GM12801 (cell line): ENCODE results near the gene C2orf92.

Experiments
- CTCF ChIP-seq: IDR thresholded peaks from one replicate; pipeline ENCODE4 v1.5.1; 2011; ENCODE audit warnings: control low read depth; ENCODE audit not compliant: insufficient read length; ENCODE audit errors: extremely low read depth

Gene C2orf92

GRCh38 chr2:97703741-97704140 lies 34.2 kb downstream of the C2orf92 start:
- no peak for TF ChIP-seq CTCF

DNA sequence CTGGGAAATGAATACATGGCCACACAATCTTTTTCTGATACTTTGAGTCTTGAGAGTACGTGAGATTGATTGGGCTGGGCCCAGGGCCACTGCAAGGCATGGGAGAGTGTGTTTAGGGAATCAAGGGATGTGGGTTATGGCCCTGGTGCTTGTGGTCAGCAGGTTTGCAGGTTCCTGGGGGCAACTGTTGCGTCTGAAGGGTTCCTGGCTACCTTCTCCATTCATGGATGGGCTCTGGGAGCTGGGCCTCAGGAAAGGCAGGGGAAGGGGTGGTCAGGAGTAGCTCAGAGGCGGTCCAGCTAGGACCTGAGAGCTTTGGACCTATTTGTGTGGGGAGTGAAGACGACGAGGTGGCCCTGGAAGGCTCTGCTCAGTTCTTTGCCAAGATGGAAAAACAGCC lies 35.5 kb downstream of the C2orf92 start:
- TF ChIP-seq CTCF: no peak

DNA sequence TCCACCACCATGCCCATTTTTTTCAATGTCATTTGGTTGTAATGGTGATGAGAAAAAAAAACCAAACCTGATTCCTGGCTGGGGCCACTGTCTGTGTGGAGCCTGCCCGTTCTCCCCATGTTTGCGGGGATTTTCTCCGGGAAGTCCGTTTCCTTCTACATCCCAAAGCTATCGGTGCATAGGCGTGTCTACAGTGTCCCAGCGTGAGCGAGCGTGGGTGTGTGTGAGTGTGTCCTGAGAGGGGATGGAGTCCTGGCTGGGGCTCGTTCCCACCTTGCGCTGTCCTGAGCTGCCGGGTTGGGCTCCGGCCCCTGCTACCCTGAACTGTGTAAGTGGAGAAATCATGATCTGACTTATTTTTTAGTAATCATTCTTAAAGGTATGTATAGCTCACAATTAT lies 36.6 kb downstream of the C2orf92 start:
- TF ChIP-seq CTCF: no peak

GRCh38 chr2:97706708-97707345 lies 37.3 kb downstream of the C2orf92 start:
- no peak for TF ChIP-seq CTCF

DNA sequence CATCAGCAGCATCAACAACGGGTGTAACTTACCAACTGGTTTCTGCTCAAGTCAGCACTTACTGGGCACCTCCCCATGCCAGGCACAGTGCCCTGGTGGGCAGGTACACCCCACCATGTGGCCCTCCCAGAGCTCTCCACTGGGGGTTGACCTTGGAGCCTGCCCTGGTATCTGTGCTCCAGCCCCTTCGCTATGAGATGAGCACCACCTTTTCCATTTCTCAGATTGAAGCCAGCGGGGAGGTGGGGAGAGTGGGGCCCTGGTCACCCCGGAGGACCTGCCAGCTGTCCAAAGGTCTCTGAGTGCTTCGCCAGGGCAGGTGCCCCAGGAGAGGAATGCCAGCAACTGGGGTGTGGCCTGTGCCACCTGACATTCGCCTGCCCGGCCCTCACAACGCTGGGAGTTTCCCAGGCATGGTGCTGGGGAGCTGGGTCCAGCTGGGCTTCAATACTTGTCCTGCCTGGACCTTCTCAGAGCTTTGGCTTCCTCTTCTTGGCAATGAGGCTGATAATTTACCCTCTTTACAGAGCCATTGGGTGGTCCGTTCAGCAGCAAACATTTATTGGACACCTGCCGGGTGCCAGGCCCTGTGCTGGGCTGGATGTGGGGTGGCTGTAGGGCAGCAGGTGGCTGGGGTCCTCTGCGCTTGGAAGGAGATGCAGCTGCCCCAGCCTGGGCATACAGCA lies 38.0 kb downstream of the C2orf92 start:
- TF ChIP-seq CTCF: no peak

GRCh38 chr2:97708048-97708380 lies 38.5 kb downstream of the C2orf92 start:
- no peak for TF ChIP-seq CTCF

DNA sequence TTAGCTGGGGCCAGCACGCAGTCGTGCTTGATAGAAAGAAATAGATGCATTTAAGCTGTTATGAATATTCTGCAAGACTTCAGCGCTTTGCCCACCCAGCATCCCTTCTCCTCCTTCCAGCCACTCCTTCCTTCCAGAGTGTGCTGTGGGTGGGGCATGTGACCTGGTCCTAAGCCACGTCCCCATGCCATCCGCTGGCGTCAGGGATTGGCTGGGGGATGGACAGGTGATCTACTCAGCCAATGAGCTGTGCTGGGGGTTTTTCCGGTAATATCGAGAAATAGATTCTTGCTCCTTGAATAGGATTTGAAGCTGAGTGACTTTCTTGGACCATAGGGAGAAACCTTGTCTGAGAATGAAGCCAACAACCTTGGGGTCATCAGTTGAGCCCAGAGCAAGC lies 39.1 kb downstream of the C2orf92 start:
- TF ChIP-seq CTCF: no peak
